BLaER1 (cell line): ENCODE data around the gene STAT6.

Source experiments
- H3K27ac ChIP-seq: shearing (Covaris generic); formaldehyde crosslinking; 2 replicates; pipeline ENCODE4 v1.8.1; 2022
- H3K27me3 ChIP-seq: shearing (Covaris generic); formaldehyde crosslinking; 2 replicates; pipeline ENCODE4 v1.8.1; 2022
- H3K36me3 ChIP-seq: shearing (Covaris generic); formaldehyde crosslinking; 2 replicates; pipeline ENCODE4 v1.8.1; 2022
- H3K4me1 ChIP-seq: shearing (Covaris generic); formaldehyde crosslinking; 2 replicates; pipeline ENCODE4 v1.8.1; 2022
- H3K4me2 ChIP-seq: shearing (Covaris generic); formaldehyde crosslinking; 2 replicates; pipeline ENCODE4 v1.8.1; 2022
- H3K4me3 ChIP-seq: shearing (Covaris generic); formaldehyde crosslinking; 2 replicates; pipeline ENCODE4 v1.8.1; 2022
- H3K9ac ChIP-seq: shearing (Covaris generic); formaldehyde crosslinking; 2 replicates; pipeline ENCODE4 v1.8.1; 2022
- H3K9me3 ChIP-seq: shearing (Covaris generic); formaldehyde crosslinking; 2 replicates; pipeline ENCODE4 v1.8.1; 2022
- H4K20me1 ChIP-seq: shearing (Covaris generic); formaldehyde crosslinking; 2 replicates; pipeline ENCODE4 v1.8.1; 2022
- Cebpa-rat ChIP-seq: shearing (Covaris generic); IDR thresholded peaks from 2 replicates; pipeline ENCODE4 v1.8.1; 2022

STAT6 gene

GRCh38 chr12:57051011-57051410, 60.2 kb downstream of the STAT6 start:
- H3K27ac ChIP-seq = no peak overlapping the region
- H3K36me3 ChIP-seq = peaks cover 13% of the 10 kb centered on the region; the same call in 1 of the 2 replicates
- no peak overlapping the region for H3K9ac ChIP-seq
- H4K20me1 ChIP-seq = no peaks in the 10 kb centered on the region
- TF ChIP-seq Cebpa-rat = no peak
- no peaks in the 10 kb centered on the region for H3K9me3 ChIP-seq
- H3K4me3 ChIP-seq = no peak overlapping the region
- H3K27me3 ChIP-seq = no peaks in the 10 kb centered on the region
- H3K4me2 ChIP-seq = no peak overlapping the region
- 0 out of 2 replicates have a peak, but pooled peaks cover 5% of the 10 kb centered on the region for H3K4me1 ChIP-seq

- TF ChIP-seq Cebpa-rat = no peak
- H3K4me3 ChIP-seq = no peak within 1 kb of the TSS
- 0 out of 2 replicates have a peak, but pooled peaks cover 5% of the 10 kb centered on the region for H3K4me1 ChIP-seq
- H3K27me3 ChIP-seq = no peaks in the 10 kb centered on the region
- no peaks in the 10 kb centered on the region for H3K9me3 ChIP-seq
- no peak within 1 kb of the TSS for H3K27ac ChIP-seq
- no peak within 1 kb of the TSS for H3K4me2 ChIP-seq
- H4K20me1 ChIP-seq = no peaks in the 10 kb centered on the region
- H3K9ac ChIP-seq = no peak within 1 kb of the TSS
- H3K36me3 ChIP-seq = peaks cover 10% of the 10 kb centered on the region; the same call in 1 of the 2 replicates
Observed at GRCh38 chr12:57049890-57050289, 61.3 kb downstream of the STAT6 start, which contains the start of gene MYO1A. Gene MYO1A (minus strand): TSS chr12:57050129. CDS start chr12:57048323, 1,806 bp downstream.

GRCh38 chr12:57049119-57049446, 62.1 kb downstream of the STAT6 start:
- no peak overlapping the region for H3K4me2 ChIP-seq
- H3K36me3 ChIP-seq = peaks cover 2% of the 10 kb centered on the region; the same call in 1 of the 2 replicates
- 0 out of 2 replicates have a peak, but pooled peaks cover 5% of the 10 kb centered on the region for H3K4me1 ChIP-seq
- H4K20me1 ChIP-seq = no peaks in the 10 kb centered on the region
- TF ChIP-seq Cebpa-rat = no peak
- no peak overlapping the region for H3K27ac ChIP-seq
- H3K4me3 ChIP-seq = no peak overlapping the region
- H3K9ac ChIP-seq = no peak overlapping the region
- H3K9me3 ChIP-seq = no peaks in the 10 kb centered on the region
- no peaks in the 10 kb centered on the region for H3K27me3 ChIP-seq

GRCh38 chr12:57048423-57049118, 62.6 kb downstream of the STAT6 start:
- no peak overlapping the region for H3K4me3 ChIP-seq
- no peaks in the 10 kb centered on the region for H4K20me1 ChIP-seq
- no peaks in the 10 kb centered on the region for H3K27me3 ChIP-seq
- no peak overlapping the region for H3K9ac ChIP-seq
- no peak overlapping the region for H3K4me2 ChIP-seq
- TF ChIP-seq Cebpa-rat = no peak
- H3K9me3 ChIP-seq = no peaks in the 10 kb centered on the region
- no peaks in the 10 kb centered on the region for H3K36me3 ChIP-seq
- H3K4me1 ChIP-seq = 0 out of 2 replicates have a peak, but pooled peaks cover 5% of the 10 kb centered on the region
- H3K27ac ChIP-seq = no peak overlapping the region

GRCh38 chr12:57047981-57048380, 63.2 kb downstream of the STAT6 start:
- no peak overlapping the region for H3K4me2 ChIP-seq
- H4K20me1 ChIP-seq = no peaks in the 10 kb centered on the region
- no peak overlapping the region for H3K4me3 ChIP-seq
- H3K9me3 ChIP-seq = no peaks in the 10 kb centered on the region
- H3K36me3 ChIP-seq = no peaks in the 10 kb centered on the region
- 0 out of 2 replicates have a peak, but pooled peaks cover 5% of the 10 kb centered on the region for H3K4me1 ChIP-seq
- H3K27ac ChIP-seq = no peak overlapping the region
- no peak for TF ChIP-seq Cebpa-rat
- H3K9ac ChIP-seq = no peak overlapping the region
- no peaks in the 10 kb centered on the region for H3K27me3 ChIP-seq

GRCh38 chr12:57046947-57047890, 63.9 kb downstream of the STAT6 start:
- no peak overlapping the region for H3K4me2 ChIP-seq
- 0 out of 2 replicates have a peak, but pooled peaks cover 5% of the 10 kb centered on the region for H3K4me1 ChIP-seq
- no peaks in the 10 kb centered on the region for H3K27me3 ChIP-seq
- no peak for TF ChIP-seq Cebpa-rat
- H3K4me3 ChIP-seq = no peak overlapping the region
- no peaks in the 10 kb centered on the region for H3K9me3 ChIP-seq
- H4K20me1 ChIP-seq = no peaks in the 10 kb centered on the region
- H3K9ac ChIP-seq = no peak overlapping the region
- H3K27ac ChIP-seq = no peak overlapping the region
- H3K36me3 ChIP-seq = no peaks in the 10 kb centered on the region

GRCh38 chr12:57046086-57046791, 64.9 kb downstream of the STAT6 start:
- Histone ChIP-seq H3K4me2 (no peak overlapping the region), H3K27ac (no peak overlapping the region), H3K9ac (no peak overlapping the region), H3K36me3 (no peaks in the 10 kb centered on the region), H3K9me3 (no peaks in the 10 kb centered on the region), H3K4me1 (0 out of 2 replicates have a peak, but pooled peaks cover 5% of the 10 kb centered on the region), H4K20me1 (no peaks in the 10 kb centered on the region), H3K27me3 (no peaks in the 10 kb centered on the region), H3K4me3 (no peak overlapping the region)
- TF ChIP-seq Cebpa-rat = no peak
